Right lobe of liver (tissue), 4 donors: Measurements from ENCODE around the gene MSX1.
"Not testable (repeated sequence)": the region's sequence is repeated elsewhere in the genome, so short reads cannot be mapped to it uniquely, and the experiment has no call there.

Experiments
- POLR2A ChIP-seq: fragments of 450-650 bp; IDR thresholded peaks from one replicate; pipeline ENCODE4 v1.6.1; 2017; ENCODE audit warnings: antibody characterized with exemption, mild to moderate bottlenecking
- TF ChIP-seq, protein P1 (sequence below), 4 donors: fragments of 200-600 bp in 3 of 4; fragments of 450-650 bp in 1 of 4; IDR thresholded peaks; one replicate each; pipeline versions ENCODE4 v1.5.1 to v1.8.0; 2016 to 2022; ENCODE audit warnings: antibody characterized with exemption in 4 of 4, mild to moderate bottlenecking in 2 of 4
- donor health status: DM: no; HTN: no; CAD: no.
- donor health status: DM: no; HTN: no; CAD: no.
- donor health status: DM: no; HTN: yes; CAD: no.

DNA sequence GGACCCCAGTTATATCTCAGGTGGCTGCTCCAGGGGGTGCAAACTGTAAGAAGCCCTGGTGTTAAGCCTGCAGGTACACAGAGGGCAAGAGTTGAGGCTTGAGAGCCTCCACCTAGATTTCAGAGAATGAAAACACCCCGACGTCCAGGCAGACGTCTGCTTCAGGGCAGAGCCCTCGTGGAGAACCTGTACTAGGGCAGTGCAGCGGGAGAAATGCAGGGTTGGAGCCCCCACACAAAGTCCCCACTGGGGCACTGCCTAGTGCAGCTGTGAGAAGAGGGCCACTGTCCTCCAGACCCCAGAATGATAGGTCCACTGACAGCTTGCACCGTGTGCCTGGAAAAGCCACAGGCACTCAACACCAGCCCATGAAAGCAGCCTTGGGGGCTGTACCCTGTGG is 37.2 kb upstream of the MSX1 start:
- TF ChIP-seq POLR2A: not testable (repeated sequence)
- TF ChIP-seq, protein P1, sequence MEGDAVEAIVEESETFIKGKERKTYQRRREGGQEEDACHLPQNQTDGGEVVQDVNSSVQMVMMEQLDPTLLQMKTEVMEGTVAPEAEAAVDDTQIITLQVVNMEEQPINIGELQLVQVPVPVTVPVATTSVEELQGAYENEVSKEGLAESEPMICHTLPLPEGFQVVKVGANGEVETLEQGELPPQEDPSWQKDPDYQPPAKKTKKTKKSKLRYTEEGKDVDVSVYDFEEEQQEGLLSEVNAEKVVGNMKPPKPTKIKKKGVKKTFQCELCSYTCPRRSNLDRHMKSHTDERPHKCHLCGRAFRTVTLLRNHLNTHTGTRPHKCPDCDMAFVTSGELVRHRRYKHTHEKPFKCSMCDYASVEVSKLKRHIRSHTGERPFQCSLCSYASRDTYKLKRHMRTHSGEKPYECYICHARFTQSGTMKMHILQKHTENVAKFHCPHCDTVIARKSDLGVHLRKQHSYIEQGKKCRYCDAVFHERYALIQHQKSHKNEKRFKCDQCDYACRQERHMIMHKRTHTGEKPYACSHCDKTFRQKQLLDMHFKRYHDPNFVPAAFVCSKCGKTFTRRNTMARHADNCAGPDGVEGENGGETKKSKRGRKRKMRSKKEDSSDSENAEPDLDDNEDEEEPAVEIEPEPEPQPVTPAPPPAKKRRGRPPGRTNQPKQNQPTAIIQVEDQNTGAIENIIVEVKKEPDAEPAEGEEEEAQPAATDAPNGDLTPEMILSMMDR (IDR thresholded peaks at IDR 0.05): not testable (repeated sequence)
